ENCODE data around the gene VPS11.
"Not testable (repeated sequence)": the region's sequence is repeated elsewhere in the genome, so short reads cannot be mapped to it uniquely, and the experiment has no call there.

Gene VPS11

DNA sequence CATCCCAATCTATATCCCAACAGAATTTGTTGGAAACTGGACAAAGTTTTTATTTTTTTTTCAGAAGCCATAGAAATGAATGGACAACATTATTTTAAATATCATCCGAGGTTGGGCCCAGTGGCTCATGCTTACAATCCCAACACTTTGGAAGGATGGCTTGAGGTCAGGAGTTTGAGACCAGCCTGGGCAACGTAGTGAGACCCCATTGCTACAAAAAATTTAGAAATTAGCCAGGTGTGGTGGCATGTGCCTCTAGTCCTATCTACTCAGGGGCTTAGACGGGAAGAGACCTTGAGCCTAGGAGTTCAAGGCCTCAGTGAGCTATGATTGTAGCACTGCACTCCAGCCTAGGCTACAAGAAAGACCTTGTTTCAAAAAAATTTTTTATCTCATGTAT is 32.8 kb upstream of the VPS11 start:
- Histone ChIP-seq H3K4me3 (ENCODE audit: low read length, poor library complexity, severe bottlenecking) (no peak overlapping the region), H3F3A (ENCODE audit: low read depth) (no peaks in the 10 kb centered on the region), H3K36me3 (ENCODE audit: insufficient read depth, low read length) (no peaks in the 10 kb centered on the region), H2AFZ (ENCODE audit: low read length) (no peak overlapping the region), H3K9me2 (replicated peaks; ENCODE audit: low read depth, low read length) (no peaks in the 10 kb centered on the region), H3K79me2 (ENCODE audit: insufficient read depth, low read length) (peaks cover 9% of the 10 kb centered on the region), H3K9ac (ENCODE audit: low read depth, low read length, poor library complexity, severe bottlenecking) (no peak overlapping the region), H3K4me1 (ENCODE audit: insufficient read depth, low read length, poor library complexity, severe bottlenecking) (peaks cover 4% of the 10 kb centered on the region), H3K9me3 (ENCODE audit: insufficient read depth, low read depth, low read length) (no peaks in the 10 kb centered on the region), H4K20me1 (ENCODE audit: insufficient read depth, low read length, poor library complexity, severe bottlenecking) (no peaks in the 10 kb centered on the region), H3K4me2 (ENCODE audit: low read depth, low read length, poor library complexity, severe bottlenecking) (no peak overlapping the region), H3K27me3 (ENCODE audit: insufficient read depth, low read length, poor library complexity, severe bottlenecking) (no peaks in the 10 kb centered on the region)
- TF ChIP-seq, protein P1, sequence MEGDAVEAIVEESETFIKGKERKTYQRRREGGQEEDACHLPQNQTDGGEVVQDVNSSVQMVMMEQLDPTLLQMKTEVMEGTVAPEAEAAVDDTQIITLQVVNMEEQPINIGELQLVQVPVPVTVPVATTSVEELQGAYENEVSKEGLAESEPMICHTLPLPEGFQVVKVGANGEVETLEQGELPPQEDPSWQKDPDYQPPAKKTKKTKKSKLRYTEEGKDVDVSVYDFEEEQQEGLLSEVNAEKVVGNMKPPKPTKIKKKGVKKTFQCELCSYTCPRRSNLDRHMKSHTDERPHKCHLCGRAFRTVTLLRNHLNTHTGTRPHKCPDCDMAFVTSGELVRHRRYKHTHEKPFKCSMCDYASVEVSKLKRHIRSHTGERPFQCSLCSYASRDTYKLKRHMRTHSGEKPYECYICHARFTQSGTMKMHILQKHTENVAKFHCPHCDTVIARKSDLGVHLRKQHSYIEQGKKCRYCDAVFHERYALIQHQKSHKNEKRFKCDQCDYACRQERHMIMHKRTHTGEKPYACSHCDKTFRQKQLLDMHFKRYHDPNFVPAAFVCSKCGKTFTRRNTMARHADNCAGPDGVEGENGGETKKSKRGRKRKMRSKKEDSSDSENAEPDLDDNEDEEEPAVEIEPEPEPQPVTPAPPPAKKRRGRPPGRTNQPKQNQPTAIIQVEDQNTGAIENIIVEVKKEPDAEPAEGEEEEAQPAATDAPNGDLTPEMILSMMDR (conservative IDR thresholded peaks at IDR 0.05; ENCODE audit: low read length): no peak
- TF ChIP-seq EZH2phosphoT487 (IDR thresholded peaks at IDR 0.05; ENCODE audit: borderline replicate concordance): no peak

DNA sequence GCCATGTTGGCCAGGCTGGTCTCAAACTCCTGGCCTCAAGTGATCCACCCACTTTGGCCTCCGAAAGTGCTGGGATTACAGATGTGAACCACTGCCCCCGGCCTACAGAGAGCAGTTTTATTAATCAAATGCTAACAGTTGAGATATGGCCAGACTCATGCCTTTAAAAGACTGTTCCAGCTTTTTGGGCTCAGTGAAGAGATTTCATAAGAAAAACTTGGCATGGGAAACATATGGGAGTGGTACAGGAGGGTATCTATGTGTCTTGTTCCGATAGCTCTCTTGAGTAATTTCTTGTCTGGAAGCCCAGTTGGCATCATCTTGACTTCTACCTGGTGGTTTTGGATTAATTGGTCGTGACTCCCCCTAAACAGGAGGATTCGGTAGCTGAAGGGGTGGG is 28.7 kb upstream of the VPS11 start:
- Histone ChIP-seq H3K36me3 (ENCODE audit: insufficient read depth, low read length) (no peaks in the 10 kb centered on the region), H3K79me2 (ENCODE audit: insufficient read depth, low read length) (no peaks in the 10 kb centered on the region), H3K9me2 (replicated peaks; ENCODE audit: low read depth, low read length) (no peaks in the 10 kb centered on the region), H3K9ac (ENCODE audit: low read depth, low read length, poor library complexity, severe bottlenecking) (no peak overlapping the region), H2AFZ (ENCODE audit: low read length) (no peak overlapping the region), H3F3A (ENCODE audit: low read depth) (no peaks in the 10 kb centered on the region), H3K4me2 (ENCODE audit: low read depth, low read length, poor library complexity, severe bottlenecking) (no peak overlapping the region), H3K4me3 (ENCODE audit: low read length, poor library complexity, severe bottlenecking) (no peak overlapping the region), H3K9me3 (ENCODE audit: insufficient read depth, low read depth, low read length) (no peaks in the 10 kb centered on the region), H4K20me1 (ENCODE audit: insufficient read depth, low read length, poor library complexity, severe bottlenecking) (no peaks in the 10 kb centered on the region), H3K27me3 (ENCODE audit: insufficient read depth, low read length, poor library complexity, severe bottlenecking) (no peaks in the 10 kb centered on the region), H3K4me1 (ENCODE audit: insufficient read depth, low read length, poor library complexity, severe bottlenecking) (no peaks in the 10 kb centered on the region)
- TF ChIP-seq, protein P1 (conservative IDR thresholded peaks at IDR 0.05; ENCODE audit: low read length): no peak
- no peak for TF ChIP-seq EZH2phosphoT487 (IDR thresholded peaks at IDR 0.05; ENCODE audit: borderline replicate concordance)

DNA sequence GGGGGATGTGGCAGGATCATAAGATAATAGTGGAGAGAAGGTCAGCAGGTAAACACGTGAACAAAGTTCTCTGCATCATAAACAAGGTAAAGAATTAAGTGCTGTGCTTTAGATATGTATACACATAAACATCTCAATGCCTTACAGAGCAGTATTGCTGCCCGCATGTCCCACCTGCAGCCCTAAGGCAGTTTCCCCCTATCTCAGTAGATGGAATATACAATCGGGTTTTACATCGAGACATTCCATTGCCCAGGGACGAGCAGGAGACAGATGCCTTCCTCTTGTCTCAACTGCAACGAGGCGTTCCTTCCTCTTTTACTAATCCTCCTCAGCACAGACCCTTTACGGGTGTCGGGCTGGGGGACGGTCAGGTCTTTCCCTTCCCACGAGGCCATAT is 28.1 kb upstream of the VPS11 start:
- H3K36me3 ChIP-seq (ENCODE audit: insufficient read depth, low read length): not testable (repeated sequence)

DNA sequence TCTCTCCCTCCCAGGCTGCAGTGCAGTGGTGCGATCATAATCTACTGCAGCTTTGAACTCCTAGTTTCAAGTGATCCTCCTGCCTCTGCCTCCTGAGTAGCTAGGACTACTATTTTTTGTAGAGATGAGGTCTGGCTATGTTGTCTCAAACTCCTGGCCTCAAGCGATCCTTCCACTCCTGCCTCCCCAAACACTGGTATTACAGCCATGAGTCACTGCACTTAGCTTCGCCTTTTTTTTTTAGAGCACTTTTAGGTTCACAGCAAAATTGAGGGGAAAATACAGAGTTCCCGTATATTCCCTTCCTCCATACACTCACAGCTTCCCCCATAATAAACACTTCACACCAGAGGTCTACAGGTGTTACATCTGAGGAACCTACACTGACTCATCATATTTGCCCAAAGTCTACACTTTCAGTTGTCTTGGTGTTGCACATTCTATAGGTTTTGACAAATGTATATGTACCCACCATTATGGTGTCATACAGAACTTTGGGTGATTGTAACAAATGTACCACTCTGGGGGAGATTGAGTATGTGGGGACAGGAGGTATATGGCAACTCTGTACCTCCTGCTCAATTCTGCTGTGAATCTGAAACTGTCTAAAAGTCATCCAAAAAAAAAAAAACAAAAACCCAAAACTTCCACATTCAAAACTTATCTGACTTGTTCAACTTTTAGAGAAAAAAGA is 25.6 kb upstream of the VPS11 start:
- H3K27me3 ChIP-seq (ENCODE audit: insufficient read depth, low read length, poor library complexity, severe bottlenecking): no peaks in the 10 kb centered on the region
- H3K9me3 ChIP-seq (ENCODE audit: insufficient read depth, low read depth, low read length): no peaks in the 10 kb centered on the region
- peaks cover 3% of the 10 kb centered on the region for H4K20me1 ChIP-seq (ENCODE audit: insufficient read depth, low read length, poor library complexity, severe bottlenecking)
- H3F3A ChIP-seq (ENCODE audit: low read depth): no peaks in the 10 kb centered on the region
- no peak for TF ChIP-seq EZH2phosphoT487 (IDR thresholded peaks at IDR 0.05; ENCODE audit: borderline replicate concordance)
- TF ChIP-seq, protein P1 (conservative IDR thresholded peaks at IDR 0.05; ENCODE audit: low read length): no peak
- peaks cover 26% of the 10 kb centered on the region; the same call in 1 of the 2 replicates for H3K36me3 ChIP-seq (ENCODE audit: insufficient read depth, low read length)
- no peak overlapping the region for H3K4me2 ChIP-seq (ENCODE audit: low read depth, low read length, poor library complexity, severe bottlenecking)
- H2AFZ ChIP-seq (ENCODE audit: low read length): no peak overlapping the region
- no peak overlapping the region for H3K4me3 ChIP-seq (ENCODE audit: low read length, poor library complexity, severe bottlenecking)
- H3K9me2 ChIP-seq (replicated peaks; ENCODE audit: low read depth, low read length): no peaks in the 10 kb centered on the region
- H3K9ac ChIP-seq (ENCODE audit: low read depth, low read length, poor library complexity, severe bottlenecking): no peak overlapping the region
- H3K79me2 ChIP-seq (ENCODE audit: insufficient read depth, low read length): no peaks in the 10 kb centered on the region
- H3K4me1 ChIP-seq (ENCODE audit: insufficient read depth, low read length, poor library complexity, severe bottlenecking): no peaks in the 10 kb centered on the region

More for the DNA sequence above, 28.1 kb upstream of the VPS11 start:
- H4K20me1 ChIP-seq (ENCODE audit: insufficient read depth, low read length, poor library complexity, severe bottlenecking); H3K27me3 ChIP-seq (ENCODE audit: insufficient read depth, low read length, poor library complexity, severe bottlenecking); H3K4me1 ChIP-seq (ENCODE audit: insufficient read depth, low read length, poor library complexity, severe bottlenecking); H3K4me3 ChIP-seq (ENCODE audit: low read length, poor library complexity, severe bottlenecking); H3K79me2 ChIP-seq (ENCODE audit: insufficient read depth, low read length); H3K4me2 ChIP-seq (ENCODE audit: low read depth, low read length, poor library complexity, severe bottlenecking); H3K9me2 ChIP-seq (replicated peaks; ENCODE audit: low read depth, low read length); H2AFZ ChIP-seq (ENCODE audit: low read length); H3F3A ChIP-seq (ENCODE audit: low read depth); H3K9ac ChIP-seq (ENCODE audit: low read depth, low read length, poor library complexity, severe bottlenecking); H3K9me3 ChIP-seq (ENCODE audit: insufficient read depth, low read depth, low read length): not testable (repeated sequence)
